H4 (cell line): ENCODE data around the gene LTBP1. TPM values are rescaled to one million over a fixed set of nuclear protein-coding genes. Genes with fewer than 3 reads are reported as not detected.
A peak's percentile ranks its signal among the peaks of the same experiment; 100 is the strongest.
"Not testable (repeated sequence)": the region's sequence is repeated elsewhere in the genome, so short reads cannot be mapped to it uniquely, and the experiment has no call there.

ENCODE experiments used
- DNase-seq: peaks from one replicate; pipeline ENCODE4 v3.0.0-alpha.2; 2015; ENCODE audit warnings: low spot score
- total RNA-seq: library from RNA; depleted of rRNA; stranded (reverse); fragments of >200 nt; shearing (Covaris generic); gene quantifications from 2 replicates; pipeline ENCODE4 v1.2.3, GENCODE V29; 2014

Gene LTBP1
- total RNA-seq, 1 experiment from 2014 or later: 4.8 TPM

GRCh38 chr2:33340280-33340679, 393.5 kb downstream of the LTBP1 start:
- no peak for DNase-seq

GRCh38 chr2:33342171-33342570, 395.4 kb downstream of the LTBP1 start:
- DNase-seq: no peak

DNA sequence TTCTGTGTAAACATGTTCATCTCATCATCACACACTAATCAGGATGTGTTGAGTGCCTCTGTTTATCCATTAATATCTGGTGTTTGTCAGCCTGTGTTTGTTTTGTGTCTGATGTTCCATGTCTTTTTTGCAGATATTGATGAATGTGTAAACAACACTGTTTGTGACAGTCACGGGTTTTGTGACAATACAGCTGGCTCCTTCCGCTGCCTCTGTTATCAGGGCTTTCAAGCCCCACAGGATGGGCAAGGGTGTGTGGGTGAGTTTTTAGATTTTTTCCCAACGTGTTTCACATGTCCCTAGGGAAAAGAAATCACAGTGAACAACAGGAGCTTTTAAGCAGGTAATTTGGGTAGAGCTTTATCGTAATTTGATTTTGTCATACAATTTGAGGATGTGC, 396.0 kb downstream of the LTBP1 start:
- DNase-seq: no peak

DNA sequence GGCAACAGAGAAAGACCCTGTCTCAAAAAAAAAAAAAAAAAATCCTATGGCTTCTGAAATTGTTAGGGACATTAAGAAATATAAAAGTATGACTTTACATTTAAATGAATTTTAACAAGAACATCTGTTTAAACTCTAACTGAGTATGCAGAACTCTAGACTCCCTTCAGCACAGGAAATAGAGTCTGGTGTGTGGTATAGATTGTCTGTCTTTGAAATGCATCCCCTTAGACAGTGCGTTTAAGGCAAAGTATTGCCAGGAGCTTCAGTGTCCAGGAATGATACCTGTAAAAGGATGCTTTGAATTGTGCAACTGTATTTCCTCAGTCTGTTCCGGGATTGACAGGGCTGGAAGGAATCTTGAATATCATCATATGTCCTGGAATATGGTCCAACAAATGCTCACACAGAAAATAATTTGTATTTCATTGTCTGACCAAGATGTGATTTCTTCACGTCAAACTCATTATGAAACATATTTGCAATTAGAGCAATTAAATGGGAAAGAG, 396.7 kb downstream of the LTBP1 start:
- no peak for DNase-seq

GRCh38 chr2:33344230-33344629, 397.5 kb downstream of the LTBP1 start:
- DNase-seq: no peak

GRCh38 chr2:33347856-33348255, 401.1 kb downstream of the LTBP1 start:
- no peak for DNase-seq

DNA sequence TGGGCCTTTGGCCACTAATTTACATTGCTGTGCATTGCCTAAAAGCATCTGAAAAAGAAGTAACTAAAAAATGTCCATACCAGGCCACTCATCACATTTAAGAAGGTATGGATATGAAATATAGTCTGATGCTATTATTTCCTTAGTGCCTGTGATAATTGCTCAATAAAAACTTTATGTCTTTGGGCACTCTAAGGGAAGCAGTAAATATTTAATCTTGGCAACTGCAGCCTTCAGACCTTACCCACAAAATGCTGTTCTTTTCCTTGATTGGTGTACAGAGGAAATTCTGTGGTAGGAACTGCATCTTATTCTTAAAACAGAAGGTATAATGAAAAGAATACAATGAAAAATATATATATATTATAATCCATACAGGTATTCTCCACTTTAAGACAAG, 403.9 kb downstream of the LTBP1 start:
- DNase-seq: no peak

- no peak for DNase-seq
Observed at GRCh38 chr2:33351781-33352180, 405.0 kb downstream of the LTBP1 start.

DNA sequence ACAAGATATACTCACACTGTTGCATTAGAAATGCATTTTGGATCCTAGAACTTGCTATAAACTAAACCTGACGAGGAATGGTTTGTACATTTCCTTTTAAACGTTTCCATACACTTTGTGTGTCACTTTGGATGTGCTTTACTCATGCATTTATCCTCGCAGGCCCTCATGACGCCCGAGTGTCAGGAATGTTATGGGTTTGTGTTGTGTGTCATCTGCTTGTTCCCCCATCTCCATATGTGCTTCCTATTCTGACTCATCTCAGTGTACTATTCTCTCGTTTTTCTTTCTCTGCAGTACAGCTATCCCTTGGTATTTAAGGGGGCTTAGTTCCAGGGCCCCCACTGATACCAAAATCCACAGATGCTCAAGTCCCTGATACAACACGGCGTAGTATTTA, 408.2 kb downstream of the LTBP1 start:
- no peak for DNase-seq

- DNase-seq: no peak
Observed at GRCh38 chr2:33358878-33359277, 412.1 kb downstream of the LTBP1 start.

DNA sequence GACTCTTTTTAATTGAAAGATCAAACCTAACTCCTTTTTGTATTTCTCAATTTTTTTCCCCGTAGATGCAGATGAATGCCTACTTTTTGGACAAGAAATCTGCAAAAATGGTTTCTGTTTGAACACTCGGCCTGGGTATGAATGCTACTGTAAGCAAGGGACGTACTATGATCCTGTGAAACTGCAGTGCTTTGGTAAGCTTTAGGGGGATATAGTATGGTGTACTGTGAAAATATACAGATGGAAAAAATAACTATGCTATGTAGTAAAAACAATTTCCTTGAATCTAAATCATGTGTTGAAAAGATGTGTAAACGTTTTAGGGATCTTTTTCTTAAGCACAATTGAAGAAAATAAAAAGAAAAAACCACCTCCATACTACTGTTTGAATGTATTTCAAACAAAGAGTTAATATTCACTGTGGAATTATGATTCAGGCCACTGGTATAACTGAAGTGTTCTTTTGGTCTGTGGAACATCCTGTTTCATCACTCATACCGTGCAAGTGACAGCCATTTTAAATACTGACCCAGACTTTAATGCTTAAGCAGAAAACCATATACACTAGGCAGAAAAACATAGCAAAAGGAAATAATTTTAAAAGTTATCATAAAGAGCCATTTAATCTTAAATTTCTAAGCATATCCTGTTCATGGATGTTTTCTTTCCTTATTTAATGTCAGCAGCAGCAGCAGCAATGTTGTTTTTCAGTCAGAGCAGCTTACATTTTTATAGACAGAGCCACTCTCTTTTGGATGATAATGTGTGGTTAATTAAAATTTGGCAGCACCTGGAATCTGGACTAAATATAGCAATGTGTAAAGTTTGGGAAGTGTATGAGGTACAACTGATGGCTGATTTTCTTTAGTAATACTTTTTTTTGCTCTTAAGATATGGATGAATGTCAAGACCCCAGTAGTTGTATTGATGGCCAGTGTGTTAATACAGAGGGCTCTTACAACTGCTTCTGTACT, 416.9 kb downstream of the LTBP1 start:
- no peak for DNase-seq

- DNase-seq: no peak
Observed at GRCh38 chr2:33365264-33365970, 418.7 kb downstream of the LTBP1 start.

GRCh38 chr2:33366473-33366872, 419.7 kb downstream of the LTBP1 start:
- DNase-seq: no peak

GRCh38 chr2:33368524-33368923, 421.8 kb downstream of the LTBP1 start:
- DNase-seq: not testable (repeated sequence)

DNA sequence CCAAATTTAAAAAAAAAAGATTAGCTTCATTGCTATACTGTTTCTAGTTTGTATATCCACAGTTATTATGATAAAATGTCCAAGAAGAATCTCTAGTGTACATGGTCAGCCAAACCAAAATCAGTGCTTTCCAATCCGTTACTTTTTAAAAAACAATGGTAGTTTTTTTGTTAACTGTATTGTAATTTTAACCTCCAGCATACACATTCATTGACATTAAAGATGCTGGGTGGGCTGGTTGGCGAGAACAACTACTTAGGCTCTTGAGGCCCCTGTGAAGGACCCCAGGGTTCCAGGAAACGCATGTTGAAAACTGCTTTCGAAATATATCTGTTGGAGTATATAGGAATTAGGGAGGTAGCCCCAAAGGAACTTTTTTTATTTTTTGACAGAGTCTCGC, 422.4 kb downstream of the LTBP1 start:
- no peak for DNase-seq

GRCh38 chr2:33370636-33371265, 424.0 kb downstream of the LTBP1 start:
- DNase-seq: no peak

DNA sequence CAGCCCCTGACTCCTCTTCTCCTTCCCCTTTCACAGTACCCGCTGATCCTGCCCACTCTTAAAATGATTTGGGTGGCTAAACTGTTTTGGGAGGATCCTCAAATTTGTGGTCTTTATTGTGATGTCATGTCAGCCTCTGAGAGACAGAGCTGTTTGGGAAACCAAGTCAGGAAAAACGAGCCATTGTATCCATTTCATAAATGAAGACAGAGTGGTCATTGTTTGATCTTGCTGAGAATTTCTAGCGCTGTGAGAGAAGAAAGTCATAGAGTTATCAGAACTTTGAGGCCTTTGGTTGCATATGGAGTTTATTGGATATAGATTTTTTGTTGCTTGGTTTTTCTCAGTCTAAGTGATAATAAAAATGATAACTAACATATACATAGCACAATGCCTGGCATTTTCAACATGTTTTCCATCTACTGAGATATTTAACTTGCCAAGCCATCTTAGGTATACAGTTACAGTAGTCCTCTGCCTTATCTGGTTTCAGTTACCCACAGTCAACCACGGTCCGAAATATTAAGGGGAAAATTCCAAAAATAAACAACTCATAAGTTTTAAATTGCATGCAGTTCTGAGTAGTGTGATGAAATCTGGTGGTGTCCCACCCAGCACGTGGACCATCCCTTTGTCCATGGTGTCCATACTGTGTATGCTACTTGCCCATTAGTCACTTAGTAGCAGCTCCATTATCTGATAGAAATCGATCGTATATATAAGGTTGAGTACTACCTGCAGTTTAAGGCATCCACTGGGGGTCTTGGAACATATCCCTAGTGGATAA, 424.7 kb downstream of the LTBP1 start:
- no peak for DNase-seq

DNA sequence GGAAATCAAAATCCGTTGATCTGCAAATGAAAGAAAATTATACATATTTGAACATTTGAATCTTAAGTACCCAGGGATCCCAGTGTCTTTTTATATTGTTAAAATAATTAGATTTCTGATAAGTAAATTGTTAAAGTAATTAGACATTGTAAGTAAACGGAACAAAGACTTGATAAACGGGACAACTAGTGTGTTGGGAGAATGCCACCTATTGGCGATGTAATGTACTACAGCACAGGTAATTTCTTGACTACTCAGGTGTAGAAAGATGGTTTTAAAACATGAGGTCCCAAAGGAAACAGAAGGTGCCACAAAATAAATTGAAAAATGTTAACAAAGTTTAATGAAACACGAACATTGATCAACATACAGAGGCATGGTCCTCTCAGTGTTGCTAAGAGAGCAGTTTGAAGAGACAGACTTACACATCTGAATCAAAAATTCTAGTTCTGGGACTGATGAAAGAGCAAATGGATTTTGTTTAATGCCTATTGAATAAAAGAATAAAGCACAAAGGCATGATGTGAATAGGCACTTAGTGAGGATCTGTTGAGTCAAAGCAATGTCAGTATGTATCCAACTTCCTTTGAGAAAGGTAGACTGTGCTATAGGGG, 426.3 kb downstream of the LTBP1 start:
- peak; percentile 2 for DNase-seq

DNA sequence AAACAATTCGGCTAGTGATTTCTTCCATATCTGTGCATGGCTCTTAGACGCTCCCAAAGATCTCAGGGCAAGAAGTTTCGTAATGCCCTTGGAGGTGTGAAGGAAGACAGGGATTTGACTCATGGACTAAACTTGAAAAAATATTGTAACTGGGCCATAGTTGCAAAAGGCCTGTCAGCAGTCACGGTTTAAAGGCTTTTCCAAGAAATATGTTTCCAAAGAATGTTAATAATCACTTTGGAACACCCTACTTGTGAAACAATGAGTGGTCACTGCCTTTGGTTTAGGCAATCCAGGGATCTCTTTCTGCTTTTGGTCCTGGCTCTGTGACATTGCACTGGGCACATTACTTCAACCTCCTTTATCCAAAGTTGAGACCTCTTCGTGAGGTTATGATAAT, 427.2 kb downstream of the LTBP1 start:
- DNase-seq: no peak

DNA sequence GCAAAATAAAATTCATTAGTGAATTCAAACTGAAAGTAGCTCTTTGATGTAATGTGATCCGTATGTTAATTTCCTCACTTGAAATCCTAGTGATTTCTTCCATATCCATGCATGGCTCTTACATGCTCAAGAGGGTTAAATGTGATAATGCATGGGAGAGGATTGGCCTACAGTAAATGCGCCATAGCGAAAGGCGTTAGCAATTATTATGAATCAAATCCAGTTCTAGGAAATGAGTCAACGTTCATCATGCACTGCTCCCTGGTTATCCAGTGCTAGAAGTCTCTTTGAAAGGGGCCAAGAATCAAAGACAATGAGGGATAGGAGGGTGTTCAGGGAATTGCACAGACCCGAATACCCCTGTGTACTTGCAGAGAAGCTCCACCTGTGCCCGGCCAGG, 428.3 kb downstream of the LTBP1 start:
- DNase-seq: no peak

- DNase-seq: no peak
Observed at GRCh38 chr2:33377048-33377447, 430.3 kb downstream of the LTBP1 start.
